MCF 10A (cell line): Measurements from ENCODE around the gene TOGARAM2. TPM values are rescaled to one million over a fixed set of nuclear protein-coding genes. Genes with fewer than 3 reads are reported as not detected.

Source experiments
- BruUV-seq: library from RNA; stranded (reverse); fragments of 400-500 nt; replicated peaks from 2 replicates; lab custom pipeline; 2021; lab: Mats Ljungman, UMichigan
- CTCF ChIA-PET: fragments of 300-600 bp; sonication (Branson Sonifier 250); formaldehyde crosslinking; extraction: SDS; loops from one replicate; lab custom pipeline; 2021; ENCODE audit warnings: antibody characterized with exemption, inconsistent platforms; lab: Yijun Ruan, JAX
- POLR2A ChIA-PET: fragments of 300-600, 350-650 bp; sonication (Branson Sonifier 250); formaldehyde crosslinking; extraction: SDS; loops from one replicate; lab custom pipeline; 2020; ENCODE audit warnings: antibody characterized with exemption, inconsistent platforms; lab: Yijun Ruan, JAX
- DNase-seq: peaks from one replicate; pipeline ENCODE4 v3.0.0-alpha.2; 2018; ENCODE audit not compliant: unreplicated experiment
- H3K27ac Mint-ChIP-seq: one replicate; pipeline ENCODE4 v1.8.0; 2022; ENCODE audit warnings: mild to moderate bottlenecking, low read depth, mixed read lengths; ENCODE audit not compliant: unreplicated experiment
- H3K27me3 Mint-ChIP-seq: one replicate; pipeline ENCODE4 v1.8.0; 2022; ENCODE audit warnings: mixed read lengths; ENCODE audit not compliant: insufficient read depth, unreplicated experiment
- H3K36me3 Mint-ChIP-seq: one replicate; pipeline ENCODE4 v1.8.0; 2022; ENCODE audit warnings: mild to moderate bottlenecking, moderate library complexity, mixed read lengths; ENCODE audit not compliant: insufficient read depth, unreplicated experiment
- H3K4me1 Mint-ChIP-seq: one replicate; pipeline ENCODE4 v1.8.0; 2022; ENCODE audit warnings: mixed read lengths; ENCODE audit not compliant: insufficient read depth, unreplicated experiment
- H3K4me3 Mint-ChIP-seq: one replicate; pipeline ENCODE4 v1.8.0; 2022; ENCODE audit warnings: mild to moderate bottlenecking, moderate library complexity, mixed read lengths; ENCODE audit not compliant: unreplicated experiment
- H3K9me3 Mint-ChIP-seq: one replicate; pipeline ENCODE4 v1.8.0; 2022; ENCODE audit warnings: mixed read lengths; ENCODE audit not compliant: unreplicated experiment
- intact Hi-C: fragments of 100-400 bp; cut with micrococcal nuclease; formaldehyde crosslinking; loops from 2 replicates; pipeline ENCODE4 v1.14.1; 2022
- total RNA-seq: library from RNA; stranded (reverse); gene quantifications from 2 replicates; pipeline ENCODE4 v1.2.3, GENCODE V29; 2022
- TF ChIP-seq, protein P1 (sequence below): fragments of 200-600 bp; IDR thresholded peaks from one replicate; pipeline ENCODE4 v1.8.0; 2022; ENCODE audit warnings: antibody characterized with exemption, mild to moderate bottlenecking; ENCODE audit not compliant: unreplicated experiment

TOGARAM2 gene
- total RNA-seq, 1 experiment from 2014 or later = 0.16 TPM

DNA sequence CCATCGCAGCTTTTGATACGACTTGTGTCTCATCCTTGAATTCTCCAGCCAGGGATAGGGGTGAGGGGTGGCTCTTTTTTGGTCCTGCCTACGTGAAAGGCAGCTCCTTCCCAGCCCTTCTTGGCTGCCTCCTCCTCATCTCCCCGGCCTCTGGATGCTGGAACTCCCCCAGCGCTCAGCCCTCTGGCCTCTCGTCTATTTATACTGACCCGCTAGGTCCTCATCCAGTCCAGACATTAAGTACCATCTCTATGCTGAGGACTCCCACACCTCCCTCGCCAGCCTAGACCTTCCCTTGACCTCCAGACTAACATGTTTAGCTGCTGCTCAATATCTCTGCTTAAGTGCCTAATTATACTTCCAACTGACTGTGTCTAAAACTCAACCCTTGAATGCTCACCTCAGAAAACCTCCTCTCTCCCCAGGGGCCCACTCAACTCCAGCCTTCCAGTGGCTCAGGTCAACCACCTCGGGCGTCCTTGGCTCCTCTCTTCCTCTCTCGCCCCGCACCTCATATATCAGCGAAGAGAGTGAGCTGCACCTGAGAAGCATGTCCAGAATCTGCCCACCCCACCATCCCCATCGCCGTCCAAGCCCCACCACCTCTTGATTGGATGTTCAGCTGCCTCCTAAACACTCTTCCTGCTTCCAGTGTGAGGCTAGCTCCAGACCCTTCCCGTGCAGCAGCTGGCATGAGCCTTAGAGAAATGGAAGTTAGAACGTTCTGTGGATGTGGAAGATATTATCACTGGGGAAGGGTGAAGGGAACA lies 34.8 kb downstream of the TOGARAM2 start:
- Mint-ChIP-seq H3K4me1 (no peaks in the 10 kb centered on the region), H3K36me3 (no peaks in the 10 kb centered on the region), H3K27me3 (no peaks in the 10 kb centered on the region), H3K9me3 (no peaks in the 10 kb centered on the region), H3K4me3 (no peak overlapping the region), H3K27ac (no peak overlapping the region)
- no peak for DNase-seq
- POLR2A ChIA-PET = no interaction called here
- BruUV-seq = no TSS peak
- CTCF ChIA-PET = interaction anchor here (0.6 kb wide), 1 partner anchor 10 kb away, joined by 4 read pairs; no protein-coding TSS in a partner anchor
- TF ChIP-seq, protein P1, sequence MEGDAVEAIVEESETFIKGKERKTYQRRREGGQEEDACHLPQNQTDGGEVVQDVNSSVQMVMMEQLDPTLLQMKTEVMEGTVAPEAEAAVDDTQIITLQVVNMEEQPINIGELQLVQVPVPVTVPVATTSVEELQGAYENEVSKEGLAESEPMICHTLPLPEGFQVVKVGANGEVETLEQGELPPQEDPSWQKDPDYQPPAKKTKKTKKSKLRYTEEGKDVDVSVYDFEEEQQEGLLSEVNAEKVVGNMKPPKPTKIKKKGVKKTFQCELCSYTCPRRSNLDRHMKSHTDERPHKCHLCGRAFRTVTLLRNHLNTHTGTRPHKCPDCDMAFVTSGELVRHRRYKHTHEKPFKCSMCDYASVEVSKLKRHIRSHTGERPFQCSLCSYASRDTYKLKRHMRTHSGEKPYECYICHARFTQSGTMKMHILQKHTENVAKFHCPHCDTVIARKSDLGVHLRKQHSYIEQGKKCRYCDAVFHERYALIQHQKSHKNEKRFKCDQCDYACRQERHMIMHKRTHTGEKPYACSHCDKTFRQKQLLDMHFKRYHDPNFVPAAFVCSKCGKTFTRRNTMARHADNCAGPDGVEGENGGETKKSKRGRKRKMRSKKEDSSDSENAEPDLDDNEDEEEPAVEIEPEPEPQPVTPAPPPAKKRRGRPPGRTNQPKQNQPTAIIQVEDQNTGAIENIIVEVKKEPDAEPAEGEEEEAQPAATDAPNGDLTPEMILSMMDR = no peak
- intact Hi-C loops = no loop called here

DNA sequence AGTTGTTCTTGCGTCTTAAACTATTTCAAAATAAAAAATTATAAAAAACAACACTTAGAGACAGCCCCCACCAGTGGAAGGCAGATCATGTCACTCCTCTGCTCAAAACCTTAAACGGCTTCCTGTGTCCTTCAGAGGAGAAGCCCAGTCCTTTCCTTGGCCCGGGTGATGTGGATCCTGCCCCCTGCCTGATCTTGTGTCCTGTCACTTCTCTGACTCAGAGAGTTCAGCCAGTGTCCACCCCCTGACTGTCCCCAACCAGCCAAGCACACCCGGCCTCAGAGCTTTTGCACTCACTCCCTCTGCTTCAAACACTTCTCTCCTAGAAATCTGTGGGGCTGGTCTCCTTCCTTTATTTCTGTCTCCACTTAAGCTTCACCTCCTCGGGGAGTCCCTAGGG lies 35.4 kb downstream of the TOGARAM2 start:
- POLR2A ChIA-PET = no interaction called here
- no peaks in the 10 kb centered on the region for H3K36me3 Mint-ChIP-seq

DNA sequence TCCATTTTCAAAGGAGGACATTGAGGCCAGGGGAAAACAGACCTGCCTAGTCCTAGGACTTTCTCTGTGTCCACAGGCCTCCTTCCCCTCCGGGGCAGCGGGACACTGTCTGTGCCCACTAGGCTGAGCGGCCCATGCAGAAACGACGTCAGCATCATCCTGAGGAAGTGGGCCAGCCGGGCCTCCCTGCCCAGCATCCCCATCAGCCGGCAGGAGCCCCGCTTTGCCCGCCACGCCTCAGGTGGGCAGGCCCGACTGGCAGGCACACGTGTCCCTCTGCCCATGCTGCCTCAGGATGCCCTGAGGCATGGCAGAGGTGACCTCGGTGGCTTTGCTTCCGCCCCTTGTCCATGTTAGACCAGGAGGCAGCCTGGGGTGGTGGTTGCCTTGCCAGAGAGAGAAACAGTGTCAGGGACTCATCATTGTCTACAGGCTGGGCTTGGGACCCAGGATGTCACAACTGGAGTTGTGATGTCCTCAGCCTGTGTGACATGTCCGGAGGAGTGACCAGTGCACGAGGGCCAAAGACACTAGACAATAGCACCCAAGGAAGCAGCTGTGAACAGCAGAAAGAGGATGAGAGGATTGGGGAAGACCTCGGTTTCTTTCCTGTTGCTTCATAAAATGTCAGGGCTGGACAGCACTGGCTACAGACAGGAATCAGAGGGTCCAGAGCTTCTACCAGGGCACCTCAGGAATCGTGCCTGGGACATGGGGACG lies 36.8 kb downstream of the TOGARAM2 start:
- TF ChIP-seq, protein P1 = no peak
- Mint-ChIP-seq H3K27ac (no peak overlapping the region), H3K36me3 (no peaks in the 10 kb centered on the region), H3K4me3 (no peak overlapping the region), H3K4me1 (no peaks in the 10 kb centered on the region), H3K9me3 (no peaks in the 10 kb centered on the region), H3K27me3 (no peaks in the 10 kb centered on the region)
- BruUV-seq = no TSS peak
- intact Hi-C loops = no loop called here
- no peak for DNase-seq
- CTCF ChIA-PET = interaction anchor here (0.5 kb wide), 1 partner anchor 333 kb away, joined by 3 read pairs; no protein-coding TSS in a partner anchor
- POLR2A ChIA-PET = no interaction called here

More for the DNA sequence above, 35.4 kb downstream of the TOGARAM2 start:
- intact Hi-C loops = no loop called here
- no peak overlapping the region for H3K4me3 Mint-ChIP-seq
- no peak overlapping the region for H3K27ac Mint-ChIP-seq
- no peaks in the 10 kb centered on the region for H3K27me3 Mint-ChIP-seq
- TF ChIP-seq, protein P1 = no peak
- no peaks in the 10 kb centered on the region for H3K9me3 Mint-ChIP-seq
- CTCF ChIA-PET = interaction anchor here (0.6 kb wide), 1 partner anchor 10 kb away, joined by 4 read pairs; no protein-coding TSS in a partner anchor
- DNase-seq = no peak
- BruUV-seq = no TSS peak
- H3K4me1 Mint-ChIP-seq = no peaks in the 10 kb centered on the region

DNA sequence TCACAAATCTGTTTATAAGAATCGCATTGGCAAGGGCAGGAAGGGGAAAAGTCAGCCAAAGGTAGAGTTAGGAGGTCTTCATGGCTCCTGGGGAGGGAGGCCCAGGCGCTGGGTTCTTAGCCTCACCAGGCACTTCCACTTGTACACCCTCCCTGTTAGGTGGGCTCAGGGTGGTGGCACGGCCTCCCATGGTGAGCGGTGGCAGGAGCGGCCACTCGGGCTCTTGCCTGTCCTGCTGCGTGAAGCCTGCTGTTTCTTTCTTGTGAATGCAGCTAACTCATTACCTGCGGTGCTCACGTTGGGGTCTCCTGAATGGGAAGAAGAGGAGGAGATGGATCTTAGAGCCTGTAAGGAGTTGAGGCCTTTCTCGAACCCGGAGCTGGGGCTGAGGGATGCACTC lies 40.8 kb downstream of the TOGARAM2 start:
- intact Hi-C loops = no loop called here
- ChIA-PET CTCF (no interaction called here), POLR2A (interaction anchor here (0.5 kb wide), 1 partner anchor 437 kb away, joined by 3 read pairs; no protein-coding TSS in a partner anchor)
- Mint-ChIP-seq H3K4me3 (no peak overlapping the region), H3K9me3 (no peaks in the 10 kb centered on the region), H3K27me3 (no peaks in the 10 kb centered on the region), H3K27ac (no peak overlapping the region), H3K4me1 (no peaks in the 10 kb centered on the region), H3K36me3 (peaks cover 1% of the 10 kb centered on the region)
- TF ChIP-seq, protein P1 = no peak
- no peak for DNase-seq
- BruUV-seq = no TSS peak
